GM21619 (cell line): Measurements from ENCODE around the gene NUP210L.

ENCODE experiments used
- ATAC-seq: cut with Tn5 transposase; IDR thresholded peaks from one replicate; pipeline ENCODE4 v1.9.1; 2021; ENCODE audit not compliant: unreplicated experiment

The NUP210L gene

DNA sequence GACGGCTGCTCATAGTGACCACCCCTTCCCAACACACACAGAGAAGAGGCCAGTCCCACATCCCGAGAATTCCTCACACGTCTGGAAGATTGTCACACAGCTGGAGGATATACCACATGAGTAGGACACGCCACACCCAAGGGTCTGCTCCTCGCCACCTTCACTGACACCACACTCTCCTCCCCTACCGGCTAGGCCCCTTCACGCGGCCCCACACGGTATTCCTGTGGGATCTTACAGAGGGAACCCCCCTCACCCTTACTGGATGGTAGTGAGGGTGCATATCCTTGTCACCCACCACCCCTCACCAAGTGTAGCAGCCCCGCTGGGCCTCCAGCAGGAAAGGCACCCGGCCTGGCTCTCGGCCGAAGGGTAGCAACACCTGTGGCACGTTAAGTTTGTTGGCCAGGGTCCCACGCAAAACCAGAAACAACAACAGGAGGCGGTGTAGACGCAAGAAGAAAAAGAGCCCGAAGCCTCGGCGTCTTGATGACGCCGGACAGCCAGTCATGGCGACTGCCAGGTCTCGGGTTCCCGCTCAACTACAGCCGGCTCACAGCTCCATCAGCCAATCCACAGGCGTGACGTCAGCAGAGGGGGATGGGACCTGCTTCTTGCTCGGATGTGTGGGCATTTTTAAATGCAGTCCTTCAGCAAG is at the start of gene NUP210L:
TSS of gene NUP210L (minus strand) at position 540 of the 658 bp plus-strand sequence.
- no peak for ATAC-seq

GRCh38 chr1:154199563-154199879 is 44.6 kb upstream of the NUP210L start:
- ATAC-seq = no peak

GRCh38 chr1:154198756-154199562 is 44.1 kb upstream of the NUP210L start:
- ATAC-seq = no peak

DNA sequence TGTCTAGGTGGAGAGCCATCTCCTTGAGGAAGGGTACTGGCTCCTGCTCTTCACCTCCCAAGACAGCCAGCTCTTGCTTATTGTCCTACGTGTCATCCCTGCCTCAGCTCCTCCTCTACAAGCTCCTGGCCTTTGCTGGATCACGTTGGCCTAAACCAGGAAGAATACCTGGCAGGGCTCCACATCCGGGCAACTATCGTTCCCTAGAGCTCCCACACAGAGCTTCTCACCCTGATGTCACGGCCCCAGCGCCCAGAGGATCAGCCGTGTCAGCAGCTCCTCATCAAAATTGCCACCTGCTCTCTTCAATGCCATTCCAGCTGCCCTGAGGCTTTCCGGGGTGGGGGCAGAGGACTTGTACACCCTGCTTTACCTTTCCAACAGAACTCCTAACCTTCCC is 38.9 kb upstream of the NUP210L start:
- ATAC-seq = no peak

DNA sequence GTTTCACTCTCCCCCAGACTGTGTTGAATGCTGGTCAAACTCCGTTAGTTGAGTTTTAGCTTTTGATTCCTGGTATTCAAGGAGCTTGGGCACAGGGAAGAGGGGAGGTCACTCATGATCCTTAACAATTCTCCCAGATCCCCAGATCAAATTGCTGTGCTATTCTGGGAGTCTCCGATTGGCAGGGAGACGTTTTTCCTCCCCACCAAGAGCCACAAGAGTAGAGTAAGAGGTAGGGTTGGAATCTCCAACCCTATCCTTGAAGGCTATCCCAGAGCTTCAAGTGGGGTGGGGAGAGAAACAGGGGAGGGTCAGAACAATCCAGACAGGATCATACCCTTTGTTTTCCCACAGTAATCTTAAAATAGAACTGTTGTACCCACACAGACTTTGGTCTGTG is 37.6 kb upstream of the NUP210L start:
- no peak for ATAC-seq

- ATAC-seq = no peak
Measured at GRCh38 chr1:154191990-154192461, 37.2 kb upstream of the NUP210L start, which contains the start of gene TPM3. TSS of gene TPM3 (minus strand) at chr1:154192100. CDS start at chr1:154192018, 82 bp downstream.

DNA sequence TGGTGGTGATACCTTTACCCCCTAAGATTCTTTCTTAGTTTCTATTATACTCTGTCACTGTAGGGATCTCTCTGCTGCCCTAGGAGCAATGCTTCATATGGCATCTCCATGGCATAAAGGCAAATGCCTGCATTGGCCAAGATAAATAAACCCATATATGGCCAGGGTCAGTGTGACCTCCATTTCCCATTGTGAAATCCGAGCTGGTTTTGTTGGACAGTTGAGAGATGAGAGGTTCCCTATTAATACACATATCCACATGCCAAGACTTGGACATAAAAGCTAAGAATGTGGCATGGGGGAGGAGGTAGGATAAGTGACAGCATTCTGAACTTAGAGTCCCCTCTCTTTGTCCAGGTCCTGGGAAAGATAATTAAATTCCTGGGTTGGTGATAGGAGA is 35.7 kb upstream of the NUP210L start:
- ATAC-seq = no peak

DNA sequence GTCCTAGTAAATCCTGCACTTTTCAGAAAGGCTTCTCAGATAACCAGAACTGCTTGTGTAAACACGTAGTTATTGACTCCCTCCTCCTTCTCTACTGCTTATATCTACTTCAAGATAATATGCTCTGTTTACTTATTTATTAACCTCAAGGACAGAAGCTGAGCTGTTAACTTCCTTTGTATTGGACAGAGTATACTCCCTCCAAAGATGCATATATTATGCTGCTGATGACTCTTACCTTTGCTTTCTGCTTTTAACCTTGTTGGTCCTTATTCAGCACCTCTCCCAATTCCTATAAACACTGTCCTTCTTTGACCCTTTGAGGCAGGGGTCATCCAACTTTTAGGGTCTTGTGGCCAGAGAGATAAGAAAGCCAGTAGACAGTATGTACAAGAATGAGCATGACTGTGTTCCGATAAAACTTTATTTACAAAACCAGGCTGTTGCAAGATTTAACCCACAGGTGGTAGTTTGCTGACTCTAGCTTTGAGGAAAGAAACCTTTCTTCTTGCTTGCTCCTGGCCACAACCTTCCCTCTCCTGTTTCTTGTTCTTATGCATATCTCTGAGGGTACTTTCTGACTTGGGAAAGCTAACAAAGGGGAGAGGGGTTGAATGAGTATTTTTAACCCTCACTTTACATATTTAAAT is 32.1 kb upstream of the NUP210L start:
- ATAC-seq = no peak

- ATAC-seq = no peak
Measured at GRCh38 chr1:154186177-154186576, 31.3 kb upstream of the NUP210L start.

- ATAC-seq = peak; percentile 66
Measured at GRCh38 chr1:154183046-154183915, 28.4 kb upstream of the NUP210L start.

GRCh38 chr1:154182344-154183045 is 27.6 kb upstream of the NUP210L start:
- ATAC-seq = peak; percentile 45

GRCh38 chr1:154181944-154182343 is 27.1 kb upstream of the NUP210L start:
- no peak for ATAC-seq

GRCh38 chr1:154179946-154180687 is 25.2 kb upstream of the NUP210L start:
- no peak for ATAC-seq

GRCh38 chr1:154178911-154179811 is 24.3 kb upstream of the NUP210L start:
- no peak for ATAC-seq

DNA sequence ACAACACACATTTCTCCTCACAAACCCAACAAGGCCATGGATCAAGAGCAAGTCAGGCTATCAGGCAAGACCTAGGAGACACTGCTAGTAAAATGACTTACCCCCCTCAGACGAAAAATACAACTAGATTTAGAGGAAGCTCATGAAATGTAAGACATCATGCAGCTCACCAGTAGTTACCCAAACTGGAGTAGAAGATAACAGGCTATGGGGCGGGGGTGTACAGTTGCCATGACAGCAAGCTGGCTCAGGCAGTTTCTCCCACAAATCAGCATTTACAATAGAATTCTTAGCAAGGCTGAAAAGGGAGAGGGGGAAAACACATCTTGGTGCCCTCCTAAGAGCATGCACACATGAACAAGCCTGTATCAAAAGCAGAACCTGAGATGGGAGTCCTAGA is 23.1 kb upstream of the NUP210L start:
- ATAC-seq = no peak

- ATAC-seq = no peak
Measured at GRCh38 chr1:154176337-154176736, 21.5 kb upstream of the NUP210L start.

DNA sequence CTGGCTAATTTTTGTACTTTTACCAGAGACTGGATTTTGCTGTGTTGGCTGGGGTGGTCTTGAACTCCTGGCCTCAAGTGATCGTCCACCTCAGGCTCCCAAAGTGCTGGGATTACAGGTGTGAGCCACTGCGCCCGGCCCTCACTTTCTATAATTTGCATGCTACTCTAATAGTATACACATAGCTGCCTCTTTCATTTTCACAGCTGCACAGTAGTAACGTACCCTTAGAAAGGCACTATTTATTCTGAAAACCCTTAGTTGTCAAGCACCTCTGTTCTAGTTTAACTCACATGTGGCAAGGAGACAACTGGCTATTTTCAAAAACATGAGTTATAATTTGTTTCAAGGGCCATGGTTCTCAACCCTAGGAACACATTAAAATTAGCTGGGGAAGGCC is 19.8 kb upstream of the NUP210L start:
- ATAC-seq = no peak

DNA sequence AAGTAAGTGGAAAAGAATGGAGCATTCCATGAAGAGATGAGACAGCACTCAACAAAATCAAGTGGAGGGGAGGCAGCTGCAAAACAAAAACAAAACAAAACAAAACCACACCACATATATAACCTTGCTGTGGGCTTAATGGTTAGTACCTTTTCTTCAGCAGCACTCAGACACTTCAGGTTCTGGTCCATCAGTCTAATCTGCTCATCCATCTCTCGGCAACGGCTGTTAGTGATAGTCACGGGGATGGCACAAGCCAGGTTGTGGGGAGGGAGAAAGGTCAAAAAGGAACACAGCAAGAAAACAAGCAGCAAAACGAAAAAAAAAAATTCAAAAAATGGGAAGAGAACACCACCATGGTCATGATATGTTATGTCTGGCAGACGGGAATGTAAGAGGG is 17.0 kb upstream of the NUP210L start:
- no peak for ATAC-seq

DNA sequence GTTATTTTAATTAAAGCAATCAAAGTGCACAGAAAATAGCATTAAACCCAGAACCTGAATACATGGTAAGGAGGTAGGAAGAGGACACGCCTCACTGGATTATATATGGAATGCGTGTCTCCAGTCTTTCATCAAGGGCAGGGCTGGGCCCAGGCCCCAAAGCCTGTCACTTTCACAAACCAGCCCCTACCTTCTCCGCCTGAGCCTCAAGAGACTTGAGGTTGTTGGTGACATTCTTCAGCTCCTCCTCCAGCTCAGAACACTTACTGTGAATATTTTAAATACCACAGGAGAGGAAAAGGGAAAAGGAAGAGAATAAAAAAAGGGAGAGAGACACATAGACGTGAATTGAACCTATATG is 16.3 kb upstream of the NUP210L start:
- no peak for ATAC-seq
